ENCODE data around the gene OPRD1.
A peak's percentile ranks its signal among the peaks of the same experiment; 100 is the strongest.
"Not testable (repeated sequence)": the region's sequence is repeated elsewhere in the genome, so short reads cannot be mapped to it uniquely, and the experiment has no call there.

The OPRD1 gene

DNA sequence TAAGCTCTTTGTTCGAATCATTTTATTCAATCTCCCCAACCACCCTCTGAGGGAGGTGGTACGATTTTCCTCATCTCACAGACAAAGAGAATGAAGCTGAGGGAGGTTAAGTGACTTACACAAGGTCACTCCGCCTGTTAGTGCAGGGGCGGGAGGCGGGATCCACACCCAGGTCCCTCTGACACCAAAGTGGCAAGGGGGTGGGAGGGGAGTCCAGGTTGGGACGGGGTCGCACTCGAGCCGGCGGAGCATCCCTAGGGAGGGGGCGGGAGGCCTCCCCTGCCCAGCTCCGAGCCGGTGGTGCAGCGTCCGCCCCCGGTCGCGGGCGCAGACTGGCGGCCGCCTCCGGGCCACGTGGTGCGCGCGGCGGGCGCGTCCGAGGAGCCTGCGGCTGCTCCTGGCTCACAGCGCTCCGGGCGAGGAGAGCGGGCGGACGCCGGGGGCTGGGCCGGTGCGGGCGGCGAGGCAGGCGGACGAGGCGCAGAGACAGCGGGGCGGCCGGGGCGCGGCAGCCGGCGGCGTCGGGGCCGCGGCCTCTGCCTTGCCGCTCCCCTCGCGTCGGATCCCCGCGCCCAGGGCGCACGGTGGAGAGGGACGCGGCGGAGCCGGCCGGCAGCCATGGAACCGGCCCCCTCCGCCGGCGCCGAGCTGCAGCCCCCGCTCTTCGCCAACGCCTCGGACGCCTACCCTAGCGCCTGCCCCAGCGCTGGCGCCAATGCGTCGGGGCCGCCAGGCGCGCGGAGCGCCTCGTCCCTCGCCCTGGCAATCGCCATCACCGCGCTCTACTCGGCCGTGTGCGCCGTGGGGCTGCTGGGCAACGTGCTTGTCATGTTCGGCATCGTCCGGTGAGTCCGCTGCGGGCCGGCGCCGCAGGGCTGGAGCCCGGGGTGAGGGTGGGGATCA lies at the start of gene OPRD1:
OPRD1 (plus strand) TSS at position 405 of the 903 bp plus-strand sequence; CDS start at position 619, 214 bp downstream.
- TF ChIP-seq, protein P1, sequence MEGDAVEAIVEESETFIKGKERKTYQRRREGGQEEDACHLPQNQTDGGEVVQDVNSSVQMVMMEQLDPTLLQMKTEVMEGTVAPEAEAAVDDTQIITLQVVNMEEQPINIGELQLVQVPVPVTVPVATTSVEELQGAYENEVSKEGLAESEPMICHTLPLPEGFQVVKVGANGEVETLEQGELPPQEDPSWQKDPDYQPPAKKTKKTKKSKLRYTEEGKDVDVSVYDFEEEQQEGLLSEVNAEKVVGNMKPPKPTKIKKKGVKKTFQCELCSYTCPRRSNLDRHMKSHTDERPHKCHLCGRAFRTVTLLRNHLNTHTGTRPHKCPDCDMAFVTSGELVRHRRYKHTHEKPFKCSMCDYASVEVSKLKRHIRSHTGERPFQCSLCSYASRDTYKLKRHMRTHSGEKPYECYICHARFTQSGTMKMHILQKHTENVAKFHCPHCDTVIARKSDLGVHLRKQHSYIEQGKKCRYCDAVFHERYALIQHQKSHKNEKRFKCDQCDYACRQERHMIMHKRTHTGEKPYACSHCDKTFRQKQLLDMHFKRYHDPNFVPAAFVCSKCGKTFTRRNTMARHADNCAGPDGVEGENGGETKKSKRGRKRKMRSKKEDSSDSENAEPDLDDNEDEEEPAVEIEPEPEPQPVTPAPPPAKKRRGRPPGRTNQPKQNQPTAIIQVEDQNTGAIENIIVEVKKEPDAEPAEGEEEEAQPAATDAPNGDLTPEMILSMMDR (IDR thresholded peaks at IDR 0.05; ENCODE audit: extremely low read depth, missing control alignments): no peak
- DNase-seq (ENCODE audit: low spot score): peak; percentile 41

DNA sequence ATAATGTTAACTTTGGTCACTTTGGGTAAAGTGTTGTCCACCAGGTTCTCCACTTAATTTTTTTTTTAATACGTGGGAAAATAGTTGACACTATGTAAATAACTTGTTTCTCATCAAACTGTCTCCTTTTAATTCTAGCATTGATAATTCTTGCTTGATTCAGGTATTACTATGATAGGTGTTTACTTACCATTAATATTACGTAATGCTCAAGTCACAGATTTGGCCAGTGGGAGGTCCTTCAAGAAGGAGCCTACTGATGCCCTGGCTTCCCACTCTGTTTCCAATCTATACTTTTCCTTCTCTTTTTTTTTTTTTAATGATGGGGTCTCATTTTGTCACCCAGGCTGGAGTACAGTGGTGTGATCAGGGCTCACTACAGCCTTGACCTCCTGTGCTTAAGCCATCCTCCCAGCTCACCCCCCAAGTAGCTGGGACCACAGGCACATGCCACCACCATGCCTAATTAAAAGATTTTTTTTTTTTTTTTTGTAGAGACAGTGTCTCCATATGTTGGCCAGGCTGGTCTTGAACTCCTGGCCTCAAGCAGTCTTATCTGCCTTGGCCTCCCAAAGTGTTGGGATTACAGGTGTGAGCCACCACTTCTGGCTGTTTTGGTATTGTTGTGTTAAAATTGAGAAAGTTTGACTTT lies 45.3 kb upstream of the OPRD1 start:
- TF ChIP-seq, protein P1 (IDR thresholded peaks at IDR 0.05; ENCODE audit: extremely low read depth, missing control alignments): no peak
- DNase-seq (ENCODE audit: low spot score): no peak

DNA sequence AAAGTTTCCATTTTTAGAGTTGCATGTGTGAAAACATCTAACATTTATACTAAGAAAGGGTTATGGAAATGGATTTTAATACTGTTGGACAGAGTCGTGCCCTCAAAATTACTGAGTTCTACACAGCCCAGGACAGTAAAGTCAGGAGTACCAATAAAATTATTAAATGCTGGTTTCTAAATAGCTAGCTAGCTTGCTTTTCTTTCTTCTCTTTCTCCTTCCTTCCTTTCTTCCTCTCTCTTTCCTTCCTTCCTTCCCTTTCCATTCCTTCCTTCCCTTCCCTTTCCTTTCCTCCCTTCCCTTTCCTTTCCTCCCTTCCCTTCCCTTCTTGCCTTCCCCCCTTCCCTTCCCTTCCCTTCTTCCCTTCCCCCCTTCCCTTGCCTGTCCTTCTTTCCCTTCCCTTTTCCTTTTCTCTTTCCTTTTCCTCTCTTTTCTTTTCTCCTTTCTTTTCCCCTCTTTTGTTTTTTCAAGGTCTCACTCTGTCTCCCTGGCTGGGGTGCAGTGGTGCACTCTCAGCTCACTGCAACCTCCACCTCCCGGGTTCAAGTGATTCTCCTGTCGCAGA lies 41.3 kb upstream of the OPRD1 start:
- TF ChIP-seq, protein P1 (IDR thresholded peaks at IDR 0.05; ENCODE audit: extremely low read depth, missing control alignments): no peak
- no peak for DNase-seq (ENCODE audit: low spot score)

DNA sequence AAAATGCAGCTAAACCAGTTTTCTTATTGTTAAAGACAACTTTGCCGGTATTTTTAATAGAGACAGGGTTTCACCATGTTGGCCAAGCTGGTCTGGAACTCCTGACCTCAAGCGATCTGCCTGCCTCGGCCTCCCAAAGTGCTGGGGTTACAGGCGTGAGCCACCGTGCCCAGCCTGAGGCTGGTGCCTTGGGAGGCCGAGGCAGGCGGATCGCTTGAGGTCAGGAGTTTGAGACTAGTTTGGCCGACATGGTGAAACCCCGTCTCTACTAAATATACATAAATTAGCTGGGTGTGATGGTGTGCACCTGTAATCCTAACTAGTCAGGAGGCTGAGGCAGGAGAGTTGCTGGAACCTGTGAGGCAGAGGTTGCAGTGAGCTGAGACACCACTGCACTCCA lies 40.0 kb upstream of the OPRD1 start:
- DNase-seq (ENCODE audit: low spot score): not testable (repeated sequence)

DNA sequence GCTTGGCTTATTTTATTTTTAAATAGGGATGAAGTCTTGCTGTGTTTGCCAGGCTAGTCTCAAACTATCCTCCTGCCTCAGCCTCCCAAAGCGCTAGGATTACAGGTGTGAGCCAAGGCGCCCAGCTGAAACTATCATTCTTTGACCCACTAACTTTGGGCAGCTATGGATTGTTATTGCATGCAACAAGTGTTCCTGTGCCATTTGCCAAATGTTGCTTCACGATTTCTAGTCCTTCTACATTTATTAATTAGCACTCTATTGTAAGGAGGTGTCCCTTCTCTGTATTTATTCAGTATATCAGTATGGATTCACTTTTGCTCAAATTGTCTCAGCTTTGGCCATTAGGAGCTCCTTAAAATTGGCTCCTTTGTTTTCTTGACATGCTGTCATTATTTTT lies 38.9 kb upstream of the OPRD1 start:
- no peak for DNase-seq (ENCODE audit: low spot score)
- TF ChIP-seq, protein P1 (IDR thresholded peaks at IDR 0.05; ENCODE audit: extremely low read depth, missing control alignments): no peak

DNA sequence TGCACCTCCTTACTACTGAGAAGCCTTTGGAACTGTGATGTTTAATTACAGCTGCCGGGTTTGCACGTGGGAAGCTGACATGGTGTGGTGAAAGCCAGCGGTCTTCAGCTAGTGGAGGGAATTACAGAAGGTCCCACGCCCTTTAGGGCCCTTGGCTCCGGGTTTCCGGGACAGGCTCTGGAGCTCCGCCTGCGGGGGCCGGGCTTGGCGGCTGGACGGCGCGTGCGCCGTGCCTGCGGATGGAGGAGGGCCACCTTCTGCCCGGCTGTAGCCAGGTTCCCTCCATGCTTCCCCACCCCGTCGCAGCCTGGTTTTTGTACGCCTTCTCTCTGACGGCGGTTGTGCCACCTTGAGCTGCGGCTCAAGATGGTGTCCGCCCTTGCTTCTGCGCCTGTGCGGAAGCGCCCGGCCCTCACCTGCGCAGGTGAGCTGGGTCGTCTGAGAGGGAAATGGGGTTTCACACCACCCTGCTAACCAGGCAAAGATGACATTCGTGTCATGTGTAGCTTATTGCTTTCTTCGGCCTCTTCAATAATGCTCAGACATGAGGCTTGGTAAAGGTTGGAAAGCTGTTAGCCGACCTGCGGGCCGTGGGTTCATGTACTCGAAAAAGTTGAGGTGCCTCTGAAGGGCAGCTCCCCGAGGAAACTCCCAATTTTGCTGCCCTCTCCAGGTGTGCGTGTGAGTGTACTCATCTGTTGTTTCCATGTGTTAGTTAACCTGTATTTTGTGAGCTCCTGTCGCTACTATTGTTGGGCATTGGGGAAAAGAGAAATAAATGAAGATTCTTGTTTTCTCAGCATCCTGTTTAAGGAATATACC lies 36.6 kb upstream of the OPRD1 start:
- TF ChIP-seq, protein P1 (IDR thresholded peaks at IDR 0.05; ENCODE audit: extremely low read depth, missing control alignments): no peak
- DNase-seq (ENCODE audit: low spot score): peak; percentile 75

DNA sequence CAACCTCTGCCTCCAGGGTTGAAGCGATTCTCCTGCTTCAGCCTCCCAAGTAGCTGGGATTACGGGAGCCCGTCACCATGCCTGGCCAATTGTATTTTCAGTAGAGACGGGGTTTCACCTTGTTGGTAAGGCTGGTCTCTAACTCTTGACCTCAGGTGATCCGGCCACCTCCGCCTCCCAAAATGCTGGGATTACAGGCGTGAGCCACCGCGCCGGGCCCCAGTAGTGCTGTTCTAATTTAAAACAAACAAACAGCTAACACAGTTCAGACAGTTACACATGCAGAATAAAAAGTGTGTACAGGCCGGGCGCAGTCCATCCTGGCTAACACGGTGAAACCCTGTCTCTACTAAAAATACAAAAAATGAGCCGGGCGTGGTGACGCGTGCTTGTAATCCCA lies 35.6 kb upstream of the OPRD1 start:
- TF ChIP-seq, protein P1 (IDR thresholded peaks at IDR 0.05; ENCODE audit: extremely low read depth, missing control alignments): no peak

More for the DNA sequence above, 35.6 kb upstream of the OPRD1 start:
- no peak for DNase-seq (ENCODE audit: low spot score)

All from GM20000 (cell line).